Thoracic aorta (tissue), 2 donors: ENCODE data around the gene P2RX1. TPM values are rescaled to one million over a fixed set of nuclear protein-coding genes. Genes with fewer than 3 reads are reported as not detected.

Experiments
- ATAC-seq: fragments of 150-250 bp; one replicate; pipeline ENCODE4 v1.8.0; 2017; ENCODE audit warnings: low read depth; ENCODE audit not compliant: insufficient number of reproducible peaks, low FRiP score
- DNase-seq: peaks from one replicate; pipeline ENCODE4 v3.0.0-alpha.2; 2020; ENCODE audit warnings: low spot score
- H3K27ac ChIP-seq, 2 donors: fragments of 200-600 bp; sonication (generic); 1 replicate in 1 of 2; 2 replicates in 1 of 2; pipeline ENCODE4 v1.5.1; 2016; ENCODE audit warnings: mild to moderate bottlenecking in 2 of 2, moderate library complexity in 2 of 2
- H3K27me3 ChIP-seq: fragments of 200-600 bp; sonication (generic); replicated peaks from 2 replicates; pipeline ENCODE4 v1.6.0; 2016; ENCODE audit warnings: mild to moderate bottlenecking; ENCODE audit not compliant: insufficient read depth
- H3K36me3 ChIP-seq: fragments of 200-600 bp; sonication (generic); one replicate; pipeline ENCODE4 v1.5.1; 2016
- H3K4me1 ChIP-seq, 2 donors: fragments of 200-600 bp; sonication (generic); 1 replicate in 1 of 2; 2 replicates in 1 of 2; pipeline versions ENCODE4 v1.5.1 to v1.6.0; 2016; ENCODE audit warnings: low read depth in 2 of 2, mild to moderate bottlenecking in 1 of 2; ENCODE audit not compliant: control insufficient read depth in 1 of 2
- H3K4me3 ChIP-seq: fragments of 200-600 bp; sonication (generic); 2 replicates; pipeline ENCODE4 v1.5.1; 2016; ENCODE audit warnings: mild to moderate bottlenecking
- H3K9me3 ChIP-seq: fragments of 200-600 bp; sonication (generic); 2 replicates; pipeline ENCODE4 v1.5.1; 2016
- total RNA-seq, 2 donors: library from RNA; depleted of rRNA; stranded (reverse); fragments of >200 nt; gene quantifications; one replicate each; pipeline versions ENCODE4 v1.1.0 to v1.2.3, GENCODE V29; 2016
- TF ChIP-seq, protein P1 (sequence below): fragments of 200-600 bp; sonication (generic); IDR thresholded peaks from one replicate; pipeline ENCODE4 v1.5.1; 2019; ENCODE audit warnings: antibody characterized with exemption

Gene P2RX1
- total RNA-seq, 2 donors from 2014 or later, result 0.63 to 7.3 TPM

- Histone ChIP-seq H3K9me3 (no peaks in the 10 kb centered on the region), H3K36me3 (no peaks in the 10 kb centered on the region), H3K4me3 (no peak overlapping the region), H3K4me1 (peaks cover 9 to 33% of the 10 kb centered on the region in 2 donors), H3K27ac (no peak overlapping the region), H3K27me3 (no peaks in the 10 kb centered on the region)
- TF ChIP-seq, protein P1, sequence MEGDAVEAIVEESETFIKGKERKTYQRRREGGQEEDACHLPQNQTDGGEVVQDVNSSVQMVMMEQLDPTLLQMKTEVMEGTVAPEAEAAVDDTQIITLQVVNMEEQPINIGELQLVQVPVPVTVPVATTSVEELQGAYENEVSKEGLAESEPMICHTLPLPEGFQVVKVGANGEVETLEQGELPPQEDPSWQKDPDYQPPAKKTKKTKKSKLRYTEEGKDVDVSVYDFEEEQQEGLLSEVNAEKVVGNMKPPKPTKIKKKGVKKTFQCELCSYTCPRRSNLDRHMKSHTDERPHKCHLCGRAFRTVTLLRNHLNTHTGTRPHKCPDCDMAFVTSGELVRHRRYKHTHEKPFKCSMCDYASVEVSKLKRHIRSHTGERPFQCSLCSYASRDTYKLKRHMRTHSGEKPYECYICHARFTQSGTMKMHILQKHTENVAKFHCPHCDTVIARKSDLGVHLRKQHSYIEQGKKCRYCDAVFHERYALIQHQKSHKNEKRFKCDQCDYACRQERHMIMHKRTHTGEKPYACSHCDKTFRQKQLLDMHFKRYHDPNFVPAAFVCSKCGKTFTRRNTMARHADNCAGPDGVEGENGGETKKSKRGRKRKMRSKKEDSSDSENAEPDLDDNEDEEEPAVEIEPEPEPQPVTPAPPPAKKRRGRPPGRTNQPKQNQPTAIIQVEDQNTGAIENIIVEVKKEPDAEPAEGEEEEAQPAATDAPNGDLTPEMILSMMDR, result no peak
- no peak for ATAC-seq
- DNase-seq, result no peak
These were observed 19.9 kb downstream of the P2RX1 start for GRCh38 chr17:3896108-3896967.

DNA sequence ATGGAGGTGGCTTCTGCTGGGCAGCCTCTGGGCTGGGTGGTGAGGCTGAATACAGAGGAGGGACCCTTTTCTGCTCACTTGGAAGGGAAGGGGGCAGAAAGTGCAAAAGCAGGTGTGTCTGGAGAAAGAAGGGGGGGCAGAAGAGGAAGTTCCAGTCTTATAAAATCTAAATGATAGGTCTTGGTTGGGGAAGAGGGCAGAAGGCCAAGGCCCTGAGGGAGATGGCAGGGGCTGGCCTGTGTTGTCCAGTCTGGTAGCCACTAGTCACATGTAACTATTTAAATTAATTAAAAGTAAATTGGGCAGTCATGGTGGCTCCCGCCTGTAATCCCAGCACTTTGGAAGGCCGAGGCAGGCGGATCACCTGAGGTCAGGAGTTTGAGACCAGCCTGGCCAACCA, 20.9 kb downstream of the P2RX1 start:
- H3K9me3 ChIP-seq, result no peaks in the 10 kb centered on the region
- no peak overlapping the region for H3K4me3 ChIP-seq
- TF ChIP-seq, protein P1, result no peak
- H3K4me1 ChIP-seq, result peaks cover 17 to 43% of the 10 kb centered on the region in 2 donors
- ATAC-seq (no peak), DNase-seq (no peak)
- H3K27ac ChIP-seq, result no peak overlapping the region
- no peaks in the 10 kb centered on the region for H3K27me3 ChIP-seq
- no peaks in the 10 kb centered on the region for H3K36me3 ChIP-seq

DNA sequence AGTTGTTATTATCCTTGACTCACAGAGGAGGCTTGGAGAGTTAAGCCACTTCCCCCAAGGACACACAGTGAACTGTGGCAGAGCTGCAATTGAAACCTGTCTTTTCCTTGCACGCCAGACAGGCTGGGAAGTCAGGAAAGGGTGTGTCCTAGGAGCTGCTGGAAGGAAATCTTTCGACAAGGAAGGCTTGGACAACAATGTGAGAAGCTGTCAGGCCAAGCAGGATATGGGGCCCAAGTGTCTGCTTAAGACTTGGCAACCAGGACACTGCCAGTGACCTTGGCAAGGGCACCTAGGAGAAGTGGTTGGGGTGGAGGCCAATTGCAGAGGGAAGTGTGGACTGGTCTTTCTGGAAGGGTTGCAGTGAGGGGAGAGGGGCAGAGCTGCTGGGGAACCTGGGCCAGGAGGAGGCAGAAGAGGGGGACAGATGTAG, 21.3 kb downstream of the P2RX1 start:
- H3K27me3 ChIP-seq, result no peaks in the 10 kb centered on the region
- no peak for DNase-seq
- H3K9me3 ChIP-seq, result no peaks in the 10 kb centered on the region
- no peaks in the 10 kb centered on the region for H3K36me3 ChIP-seq
- H3K4me3 ChIP-seq, result no peak overlapping the region
- ATAC-seq, result no peak
- peaks cover 19 to 47% of the 10 kb centered on the region in 2 donors for H3K4me1 ChIP-seq
- no peak overlapping the region for H3K27ac ChIP-seq
- TF ChIP-seq, protein P1, result no peak

DNA sequence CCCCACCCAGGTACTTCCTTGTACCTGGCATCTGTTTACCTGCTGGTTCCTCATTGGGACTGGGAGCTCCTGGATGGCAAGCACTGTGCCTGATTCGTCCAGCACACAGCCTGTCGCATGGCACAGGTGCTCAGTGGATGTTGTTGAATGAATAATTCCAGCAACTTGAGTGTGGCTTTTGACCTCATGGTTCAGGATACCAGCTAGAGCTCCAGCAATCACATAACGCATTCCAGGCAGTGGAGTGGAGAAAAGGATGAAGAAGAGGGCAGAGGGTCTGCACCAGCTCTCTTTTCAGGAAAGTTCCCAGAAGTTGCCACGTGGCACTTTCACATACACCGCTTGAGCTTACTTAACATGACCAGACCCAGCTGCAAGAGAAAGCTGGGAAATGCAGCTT, 22.1 kb downstream of the P2RX1 start:
- DNase-seq, result no peak
- Histone ChIP-seq H3K36me3 (no peaks in the 10 kb centered on the region), H3K27me3 (no peaks in the 10 kb centered on the region), H3K4me1 (peaks cover 23 to 55% of the 10 kb centered on the region in 2 donors), H3K9me3 (no peaks in the 10 kb centered on the region), H3K27ac (peak overlapping the region in 1 of 2 donors; percentile 12), H3K4me3 (no peak overlapping the region)
- ATAC-seq, result no peak
- TF ChIP-seq, protein P1, result no peak

DNA sequence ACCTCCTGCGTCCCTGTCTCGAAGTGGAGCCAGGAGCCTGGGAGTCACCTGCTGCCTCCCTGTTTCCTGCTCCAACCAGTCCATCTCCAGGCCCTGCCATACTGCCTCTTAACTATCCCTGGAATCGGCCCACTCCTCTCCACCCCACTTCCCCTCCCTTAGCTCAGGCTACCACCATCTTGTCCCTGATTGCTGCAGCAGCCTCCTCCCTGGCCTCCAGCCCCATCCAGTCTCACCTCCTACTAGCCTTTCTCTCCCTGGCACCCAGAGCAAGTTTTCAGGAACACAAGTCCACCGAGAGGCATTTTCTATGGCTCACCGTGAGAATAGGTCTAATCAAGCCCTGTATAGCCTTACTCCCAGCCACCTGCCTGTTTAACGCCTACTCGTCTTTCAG, 22.5 kb downstream of the P2RX1 start:
- TF ChIP-seq, protein P1, result no peak
- Histone ChIP-seq H3K27ac (peak overlapping the region in 1 of 2 donors; percentile 65), H3K4me1 (peaks cover 23 to 60% of the 10 kb centered on the region in 2 donors), H3K4me3 (peak overlapping the region; percentile 91), H3K27me3 (no peaks in the 10 kb centered on the region), H3K9me3 (no peaks in the 10 kb centered on the region), H3K36me3 (no peaks in the 10 kb centered on the region)
- ATAC-seq, result no peak
- DNase-seq, result no peak
